ENCODE data around the gene IQCK. TPM values are rescaled to one million over a fixed set of nuclear protein-coding genes. Genes with fewer than 3 reads are reported as not detected.

IQCK gene
- polyA plus RNA-seq, 2 of the 4 experiments (the other 2 are of a cell fraction), result 10.3 to 15.6 TPM

GRCh38 chr16:19822533-19822932, 104.5 kb downstream of the IQCK start:
- 82% methylated on average over 2 of the region's 2 CpGs for WGBS (ENCODE audit: missing lambda C conversion rate)
- Histone ChIP-seq H3K9me3 (no peaks in the 10 kb centered on the region), H3K4me3 (no peak overlapping the region), H3K27ac (peak overlapping the region in 1 of 2 experiments; percentile 20; a peak in 2 of 6 replicates), H3K4me2 (no peak overlapping the region), H3K4me1 (peaks cover 12% of the 10 kb centered on the region; the same call in 1 of the 3 replicates)
- ChIA-PET CTCF (interaction anchor here (0.6 kb wide), 1 partner anchor 37 kb away, joined by 3 read pairs; no protein-coding TSS in a partner anchor), POLR2A (no interaction called here)
- FAIRE-seq, result no peak
- no peak for TF ChIP-seq HDAC2 (IDR thresholded peaks at IDR 0.05)
- TF ChIP-seq USF2 (IDR thresholded peaks at IDR 0.05), result no peak
- no peak for TF ChIP-seq FOSB (CRISPR knock-in tag; IDR thresholded peaks at IDR 0.05)
- peak; percentile 52 to 62; a peak in 3 of 4 replicates for TF ChIP-seq CEBPB (IDR thresholded peaks at IDR 0.05)
- no peak for TF ChIP-seq E2F6 (IDR thresholded peaks at IDR 0.05; ENCODE audit: borderline replicate concordance, low read depth)
- no peak for TF ChIP-seq RARB (CRISPR knock-in tag; IDR thresholded peaks at IDR 0.05)
- TF ChIP-seq MAX (IDR thresholded peaks at IDR 0.05), result no peak
- TF ChIP-seq EHF (CRISPR knock-in tag; IDR thresholded peaks at IDR 0.05), result no peak
- peak; percentile 8 for TF ChIP-seq MAFK (IDR thresholded peaks at IDR 0.05; ENCODE audit: partially characterized antibody)
- peak; percentile 24 to 30; a peak in 1 of 6 replicates for ATAC-seq
- no peak for DNase-seq (ENCODE audit: low read depth in 1 of 2, low spot score in 1 of 2)

GRCh38 chr16:19823322-19823721, 105.3 kb downstream of the IQCK start:
- FAIRE-seq (no peak), ATAC-seq (no peak), DNase-seq (ENCODE audit: low read depth in 1 of 2, low spot score in 1 of 2) (no peak)
- Histone ChIP-seq H3K27ac (peak overlapping the region in 1 of 2 experiments; percentile 20; a peak in 2 of 6 replicates), H3K9me3 (no peaks in the 10 kb centered on the region), H3K4me3 (no peak overlapping the region), H3K4me1 (peaks cover 12% of the 10 kb centered on the region; the same call in 1 of the 3 replicates), H3K4me2 (no peak overlapping the region)
- no peak for TF ChIP-seq ATOH8 (CRISPR knock-in tag; IDR thresholded peaks at IDR 0.05; ENCODE audit: low read depth)
- TF ChIP-seq REST (IDR thresholded peaks at IDR 0.05), result no peak
- TF ChIP-seq ZSCAN20 (CRISPR knock-in tag; IDR thresholded peaks at IDR 0.05), result no peak
- no peak for TF ChIP-seq RFX5 (IDR thresholded peaks at IDR 0.05)
- TF ChIP-seq CHD4 (IDR thresholded peaks at IDR 0.05; ENCODE audit: borderline replicate concordance), result no peak
- no peak for TF ChIP-seq BCL3 (IDR thresholded peaks at IDR 0.05)
- TF ChIP-seq RCOR1 (IDR thresholded peaks at IDR 0.05; ENCODE audit: low read depth, low read length), result no peak
- TF ChIP-seq POLR2AphosphoS2 (conservative IDR thresholded peaks at IDR 0.05; ENCODE audit: low read length), result no peak
- no peak for TF ChIP-seq POLR2A (IDR thresholded peaks at IDR 0.05; ENCODE audit: low read length)
- TF ChIP-seq JUN (IDR thresholded peaks at IDR 0.05), result no peak
- TF ChIP-seq E2F6 (IDR thresholded peaks at IDR 0.05; ENCODE audit: borderline replicate concordance, low read depth), result no peak
- CTCF ChIA-PET, result interaction anchor here (1.1 kb wide), 1 partner anchor 19 kb away, joined by 3 read pairs; no protein-coding TSS in a partner anchor
- WGBS (ENCODE audit: missing lambda C conversion rate), result 84% methylated on average over 5 of the region's 6 CpGs
- POLR2A ChIA-PET, result no interaction called here

Data from A549 (cell line).